B cell (primary cell): Measurements from ENCODE around the gene MAB21L4. TPM values are rescaled to one million over a fixed set of nuclear protein-coding genes. Genes with fewer than 3 reads are reported as not detected.

Source experiments
- ATAC-seq: fragments of 200-7000 bp; cut with Tn5 transposase; one replicate; pipeline ENCODE4 v1.10.0; 2021; ENCODE audit warnings: low read depth, mild to moderate bottlenecking, moderate number of reproducible peaks, moderate library complexity
- CTCF ChIA-PET: fragments of 350-600 bp; sonication (Branson Sonifier 250); formaldehyde crosslinking; loops from one replicate; lab custom pipeline; 2021; ENCODE audit warnings: antibody characterized with exemption, inconsistent platforms; lab: Charles Lee
- POLR2A ChIA-PET: fragments of 350-600 bp; sonication (Branson Sonifier 250); formaldehyde crosslinking; loops from one replicate; lab custom pipeline; 2021; ENCODE audit warnings: antibody characterized with exemption; lab: Charles Lee
- DNase-seq: peaks from one replicate; pipeline ENCODE4 v3.0.0; 2013
- H2AFZ ChIP-seq: 2 replicates; pipeline ENCODE4 v1.6.1; 2012; ENCODE audit warnings: mild to moderate bottlenecking, low read depth, low read length; ENCODE audit not compliant: insufficient read depth, poor library complexity, severe bottlenecking
- H3K27ac ChIP-seq, 2 donors: 1 replicate in 1 of 2; 2 replicates in 1 of 2; pipeline ENCODE4 v1.5.1; 2012 to 2013; ENCODE audit warnings: low read length in 2 of 2, mild to moderate bottlenecking in 2 of 2, moderate library complexity in 1 of 2
- H3K27me3 ChIP-seq, 4 experiments: fragments of 200-600 bp in 1 of 4; sonication (generic) in 1 of 4; replicated peaks in 1 of 4; 1 replicate in 2 of 4; 2 replicates in 2 of 4; pipeline versions ENCODE4 v1.6.1 to v1.7.0; 2013 to 2016; ENCODE audit warnings: low read length in 3 of 4, mild to moderate bottlenecking in 2 of 4, mixed read lengths in 1 of 4, moderate library complexity in 1 of 4; ENCODE audit not compliant: insufficient read depth in 4 of 4, control insufficient read depth in 3 of 4; ENCODE audit errors: control extremely low read depth in 1 of 4
- H3K36me3 ChIP-seq, 2 experiments: replicated peaks in 1 of 2; 1 replicate in 1 of 2; 2 replicates in 1 of 2; pipeline versions ENCODE4 v1.6.1 to v1.7.1; 2013; ENCODE audit warnings: low read length in 1 of 2; ENCODE audit not compliant: insufficient read depth in 2 of 2, control insufficient read depth in 1 of 2; ENCODE audit errors: control extremely low read depth in 1 of 2, extremely low read depth in 1 of 2
- H3K4me1 ChIP-seq, 2 donors: fragments of 200-600 bp in 1 of 2; sonication (generic) in 1 of 2; 1 replicate in 1 of 2; 2 replicates in 1 of 2; pipeline versions ENCODE4 v1.5.1 to v1.6.1; 2013 to 2017; ENCODE audit warnings: low read length in 2 of 2; ENCODE audit not compliant: control insufficient read depth in 2 of 2, insufficient read depth in 2 of 2
- H3K4me2 ChIP-seq: replicated peaks from 2 replicates; pipeline ENCODE3; 2012; ENCODE audit warnings: mild to moderate bottlenecking, low read depth, low read length; ENCODE audit not compliant: poor library complexity, severe bottlenecking
- H3K4me3 ChIP-seq, 5 experiments: fragments of 200-600 bp in 1 of 5; sonication (generic) in 1 of 5; 1 replicate in 3 of 5; 2 replicates in 2 of 5; pipeline versions ENCODE4 v1.5.1 to v1.7.0; 2011 to 2016; ENCODE audit warnings: low read length in 4 of 5, mild to moderate bottlenecking in 4 of 5, low read depth in 2 of 5, control low read depth in 1 of 5, moderate library complexity in 1 of 5; ENCODE audit not compliant: insufficient read depth in 1 of 5; ENCODE audit errors: control extremely low read depth in 1 of 5, extremely low read depth in 1 of 5
- H3K79me2 ChIP-seq: fragments of 200-600 bp; sonication (generic); one replicate; pipeline ENCODE4 v1.6.0; 2016; ENCODE audit warnings: low read length; ENCODE audit not compliant: control insufficient read depth, insufficient read depth
- H3K9ac ChIP-seq: fragments of 200-600 bp; sonication (generic); 2 replicates; pipeline ENCODE4 v1.6.1; 2017; ENCODE audit warnings: mild to moderate bottlenecking, low read length, moderate library complexity
- H3K9me3 ChIP-seq, 3 donors: one replicate each; pipeline versions ENCODE4 v1.6.1 to v1.7.1; 2013; ENCODE audit warnings: low read length in 2 of 3; ENCODE audit not compliant: control insufficient read depth in 2 of 3, insufficient read depth in 1 of 3; ENCODE audit errors: control extremely low read depth in 1 of 3
- H4K20me1 ChIP-seq: 2 replicates; pipeline ENCODE4 v1.6.0; 2012; ENCODE audit warnings: mild to moderate bottlenecking, low read length; ENCODE audit not compliant: insufficient read depth, control insufficient read depth, poor library complexity, severe bottlenecking
- H3K27ac Mint-ChIP-seq: one replicate; pipeline ENCODE4 v1.8.0; 2021; ENCODE audit warnings: mixed read lengths
- H3K27me3 Mint-ChIP-seq: one replicate; pipeline ENCODE4 v1.8.0; 2021; ENCODE audit warnings: mixed read lengths
- H3K4me1 Mint-ChIP-seq: one replicate; pipeline ENCODE4 v1.8.0; 2021; ENCODE audit warnings: mixed read lengths
- H3K4me3 Mint-ChIP-seq: one replicate; pipeline ENCODE4 v1.8.0; 2021; ENCODE audit warnings: mixed read lengths
- H3K9me3 Mint-ChIP-seq: one replicate; pipeline ENCODE4 v1.8.0; 2022; ENCODE audit warnings: mixed read lengths; ENCODE audit not compliant: insufficient read depth
- CTCF ChIP-seq: fragments of 200-600 bp; IDR thresholded peaks from one replicate; pipeline ENCODE4 v1.8.0; 2022; ENCODE audit warnings: antibody characterized with exemption, mild to moderate bottlenecking
- EZH2 ChIP-seq: IDR thresholded peaks from 2 replicates; pipeline ENCODE4 v1.6.1; 2012; ENCODE audit warnings: borderline replicate concordance, low read depth, mild to moderate bottlenecking, moderate library complexity, low read length; ENCODE audit not compliant: insufficient read depth, poor library complexity, severe bottlenecking
- WGBS: methylation state at CpG from one replicate; pipeline ENCODE4 v1.1.5; 2013; ENCODE audit warnings: missing lambda C conversion rate; ENCODE audit not compliant: insufficient coverage; 5-methylcytosine and 5-hydroxymethylcytosine counted together
- intact Hi-C: fragments of 100-400 bp; cut with micrococcal nuclease; formaldehyde crosslinking; loops from one replicate; pipeline ENCODE4 v1.10.0; 2022
- polyA plus RNA-seq: library from polyadenylated mRNA; depleted of rRNA; stranded (reverse); fragments of >200 nt; gene quantifications from 2 replicates; pipeline ENCODE4 v1.2.3, GENCODE V29; 2012
- total RNA-seq, 2 donors: library from RNA; stranded (reverse); fragments of 120-200 nt in 1 of 2; gene quantifications; 1 replicate in 1 of 2; 2 replicates in 1 of 2; pipeline versions ENCODE4 v1.2.3 to v1.2.4, GENCODE V29; 2013 to 2022

The MAB21L4 gene
- total and polyA plus RNA-seq, 2 donors (not counting 1 experiment from before 2014, with no cell fraction given): not detected

GRCh38 chr2:240935103-240935876, 39.3 kb upstream of the MAB21L4 start:
- 95% methylated on average over 23 of the region's 25 CpGs for WGBS
- H3K9me3 ChIP-seq: peaks cover 0 to 12% (median 0%) of the 10 kb centered on the region in 3 donors
- peaks cover 13% of the 10 kb centered on the region for H3K27me3 Mint-ChIP-seq

More at GRCh38 chr2:240935103-240935876, 39.3 kb upstream of the MAB21L4 start:
- Mint-ChIP-seq H3K9me3 (peaks cover 10% of the 10 kb centered on the region), H3K27ac (no peak overlapping the region), H3K4me1 (no peaks in the 10 kb centered on the region), H3K4me3 (no peak overlapping the region)
- intact Hi-C loops: no loop called here
- Histone ChIP-seq H3K4me2 (no peak overlapping the region), H3K36me3 (no peaks in the 10 kb centered on the region), H3K79me2 (no peaks in the 10 kb centered on the region), H3K4me3 (no peak overlapping the region), H3K4me1 (no peaks in the 10 kb centered on the region), H4K20me1 (no peaks in the 10 kb centered on the region), H3K27ac (no peak overlapping the region), H2AFZ (no peak overlapping the region), H3K9ac (no peak overlapping the region), H3K27me3 (peaks cover 0 to 2% (median 0%) of the 10 kb centered on the region in 4 experiments)
- DNase-seq (no peak), ATAC-seq (no peak)
- ChIA-PET POLR2A (no interaction called here), CTCF (no interaction called here)
- TF ChIP-seq CTCF: no peak
- no peak for TF ChIP-seq EZH2
